Measurements from ENCODE around the gene GBX2.

DNA sequence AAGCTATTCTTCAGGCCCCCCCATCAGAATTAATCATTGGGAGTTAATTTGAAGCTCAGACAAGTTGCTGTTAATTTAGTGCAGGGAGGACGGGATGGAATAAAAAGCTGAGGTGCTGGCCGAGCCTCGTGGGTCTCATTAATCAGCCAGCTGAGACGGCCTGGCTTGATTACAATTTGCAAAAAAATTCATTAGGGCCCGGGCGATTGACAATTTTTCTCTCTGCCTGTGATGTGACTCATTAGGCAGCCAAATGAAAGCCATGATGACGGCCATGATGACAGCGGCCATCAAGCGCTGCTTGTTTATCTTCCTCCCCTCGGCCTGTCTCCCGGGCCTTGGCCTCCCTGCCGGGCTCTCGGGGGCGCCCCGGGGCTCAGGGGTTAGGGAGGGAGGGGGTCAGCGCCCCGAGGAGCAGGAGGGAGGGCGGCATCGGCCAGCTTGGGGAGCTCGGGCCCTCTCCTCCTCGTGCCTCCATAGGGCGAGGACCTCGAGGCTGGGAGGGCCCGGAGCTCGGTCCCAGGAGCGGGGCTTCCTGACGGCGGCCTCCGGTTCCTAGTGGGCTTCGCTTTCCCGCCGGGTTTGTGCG, 5.2 kb downstream of the GBX2 start:
- TF ChIP-seq, protein P1, sequence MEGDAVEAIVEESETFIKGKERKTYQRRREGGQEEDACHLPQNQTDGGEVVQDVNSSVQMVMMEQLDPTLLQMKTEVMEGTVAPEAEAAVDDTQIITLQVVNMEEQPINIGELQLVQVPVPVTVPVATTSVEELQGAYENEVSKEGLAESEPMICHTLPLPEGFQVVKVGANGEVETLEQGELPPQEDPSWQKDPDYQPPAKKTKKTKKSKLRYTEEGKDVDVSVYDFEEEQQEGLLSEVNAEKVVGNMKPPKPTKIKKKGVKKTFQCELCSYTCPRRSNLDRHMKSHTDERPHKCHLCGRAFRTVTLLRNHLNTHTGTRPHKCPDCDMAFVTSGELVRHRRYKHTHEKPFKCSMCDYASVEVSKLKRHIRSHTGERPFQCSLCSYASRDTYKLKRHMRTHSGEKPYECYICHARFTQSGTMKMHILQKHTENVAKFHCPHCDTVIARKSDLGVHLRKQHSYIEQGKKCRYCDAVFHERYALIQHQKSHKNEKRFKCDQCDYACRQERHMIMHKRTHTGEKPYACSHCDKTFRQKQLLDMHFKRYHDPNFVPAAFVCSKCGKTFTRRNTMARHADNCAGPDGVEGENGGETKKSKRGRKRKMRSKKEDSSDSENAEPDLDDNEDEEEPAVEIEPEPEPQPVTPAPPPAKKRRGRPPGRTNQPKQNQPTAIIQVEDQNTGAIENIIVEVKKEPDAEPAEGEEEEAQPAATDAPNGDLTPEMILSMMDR (IDR thresholded peaks at IDR 0.05) = no peak
- TF ChIP-seq POLR2A (IDR thresholded peaks at IDR 0.05) = no peak

Data from esophagus squamous epithelium (tissue), 4 donors.